ENCODE results near the gene SP140. TPM values are rescaled to one million over a fixed set of nuclear protein-coding genes. Genes with fewer than 3 reads are reported as not detected.

The SP140 gene
- total and polyA plus RNA-seq, 10 of the 15 experiments (the other 5 are each of a cell fraction or from before 2014, with no cell fraction given), result 61.7 to 164 (median 90.7) TPM

DNA sequence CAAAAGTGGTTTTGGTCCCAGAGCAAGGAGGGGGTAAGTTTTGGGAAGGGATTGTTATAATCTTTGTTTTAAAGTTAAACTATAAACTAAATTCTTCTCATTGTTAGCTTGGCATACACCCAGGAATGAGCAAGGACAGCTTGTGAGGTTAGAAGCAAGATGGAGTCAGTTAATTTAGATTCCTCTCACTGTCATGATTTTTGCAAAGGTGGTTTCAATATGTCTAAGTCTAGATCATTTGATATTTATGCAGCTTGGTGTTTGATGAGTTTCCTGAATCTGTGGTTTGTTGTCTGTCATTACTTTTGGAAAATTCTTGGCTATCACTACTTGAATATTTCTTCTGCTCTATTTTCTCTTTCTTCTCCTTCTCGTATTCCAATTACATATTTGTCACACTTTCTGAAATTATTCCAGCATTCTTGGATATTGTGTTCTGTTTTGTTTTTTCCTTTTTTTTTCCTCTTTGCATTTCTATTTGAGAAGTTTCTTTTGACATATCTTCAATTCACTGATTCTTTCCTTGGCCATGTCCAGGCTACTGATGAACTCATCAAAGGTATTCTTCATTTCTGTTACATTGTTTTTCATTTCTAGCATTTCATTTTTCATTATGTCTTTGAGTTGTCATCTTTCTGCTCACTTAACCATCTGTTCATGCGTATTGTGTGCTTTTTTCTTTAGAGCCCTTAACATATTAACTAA is 5.1 kb downstream of the SP140 start (continued):
- TF ChIP-seq, protein P1, sequence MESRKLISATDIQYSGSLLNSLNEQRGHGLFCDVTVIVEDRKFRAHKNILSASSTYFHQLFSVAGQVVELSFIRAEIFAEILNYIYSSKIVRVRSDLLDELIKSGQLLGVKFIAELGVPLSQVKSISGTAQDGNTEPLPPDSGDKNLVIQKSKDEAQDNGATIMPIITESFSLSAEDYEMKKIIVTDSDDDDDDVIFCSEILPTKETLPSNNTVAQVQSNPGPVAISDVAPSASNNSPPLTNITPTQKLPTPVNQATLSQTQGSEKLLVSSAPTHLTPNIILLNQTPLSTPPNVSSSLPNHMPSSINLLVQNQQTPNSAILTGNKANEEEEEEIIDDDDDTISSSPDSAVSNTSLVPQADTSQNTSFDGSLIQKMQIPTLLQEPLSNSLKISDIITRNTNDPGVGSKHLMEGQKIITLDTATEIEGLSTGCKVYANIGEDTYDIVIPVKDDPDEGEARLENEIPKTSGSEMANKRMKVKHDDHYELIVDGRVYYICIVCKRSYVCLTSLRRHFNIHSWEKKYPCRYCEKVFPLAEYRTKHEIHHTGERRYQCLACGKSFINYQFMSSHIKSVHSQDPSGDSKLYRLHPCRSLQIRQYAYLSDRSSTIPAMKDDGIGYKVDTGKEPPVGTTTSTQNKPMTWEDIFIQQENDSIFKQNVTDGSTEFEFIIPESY (IDR thresholded peaks at IDR 0.05), result peak; percentile 73; the same call in 1 of the 2 replicates
- TF ChIP-seq, protein P2, sequence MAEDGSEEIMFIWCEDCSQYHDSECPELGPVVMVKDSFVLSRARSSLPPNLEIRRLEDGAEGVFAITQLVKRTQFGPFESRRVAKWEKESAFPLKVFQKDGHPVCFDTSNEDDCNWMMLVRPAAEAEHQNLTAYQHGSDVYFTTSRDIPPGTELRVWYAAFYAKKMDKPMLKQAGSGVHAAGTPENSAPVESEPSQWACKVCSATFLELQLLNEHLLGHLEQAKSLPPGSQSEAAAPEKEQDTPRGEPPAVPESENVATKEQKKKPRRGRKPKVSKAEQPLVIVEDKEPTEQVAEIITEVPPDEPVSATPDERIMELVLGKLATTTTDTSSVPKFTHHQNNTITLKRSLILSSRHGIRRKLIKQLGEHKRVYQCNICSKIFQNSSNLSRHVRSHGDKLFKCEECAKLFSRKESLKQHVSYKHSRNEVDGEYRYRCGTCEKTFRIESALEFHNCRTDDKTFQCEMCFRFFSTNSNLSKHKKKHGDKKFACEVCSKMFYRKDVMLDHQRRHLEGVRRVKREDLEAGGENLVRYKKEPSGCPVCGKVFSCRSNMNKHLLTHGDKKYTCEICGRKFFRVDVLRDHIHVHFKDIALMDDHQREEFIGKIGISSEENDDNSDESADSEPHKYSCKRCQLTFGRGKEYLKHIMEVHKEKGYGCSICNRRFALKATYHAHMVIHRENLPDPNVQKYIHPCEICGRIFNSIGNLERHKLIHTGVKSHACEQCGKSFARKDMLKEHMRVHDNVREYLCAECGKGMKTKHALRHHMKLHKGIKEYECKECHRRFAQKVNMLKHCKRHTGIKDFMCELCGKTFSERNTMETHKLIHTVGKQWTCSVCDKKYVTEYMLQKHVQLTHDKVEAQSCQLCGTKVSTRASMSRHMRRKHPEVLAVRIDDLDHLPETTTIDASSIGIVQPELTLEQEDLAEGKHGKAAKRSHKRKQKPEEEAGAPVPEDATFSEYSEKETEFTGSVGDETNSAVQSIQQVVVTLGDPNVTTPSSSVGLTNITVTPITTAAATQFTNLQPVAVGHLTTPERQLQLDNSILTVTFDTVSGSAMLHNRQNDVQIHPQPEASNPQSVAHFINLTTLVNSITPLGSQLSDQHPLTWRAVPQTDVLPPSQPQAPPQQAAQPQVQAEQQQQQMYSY (CRISPR knock-in tag; IDR thresholded peaks at IDR 0.05), result no peak
- TF ChIP-seq RUNX3 (IDR thresholded peaks at IDR 0.05; ENCODE audit: low read length) (no peak), IKZF2 (IDR thresholded peaks at IDR 0.05) (peak in 1 of 2 experiments; percentile 42; a peak in 2 of 4 replicates), RAD21 (IDR thresholded peaks at IDR 0.05; ENCODE audit: insufficient read depth, low read depth, low read length) (no peak), TARDBP (IDR thresholded peaks at IDR 0.05; ENCODE audit: borderline replicate concordance) (no peak), HDAC2 (IDR thresholded peaks at IDR 0.05) (no peak), SRF (IDR thresholded peaks at IDR 0.05; ENCODE audit: low read depth in 2 of 2, low read length in 2 of 2) (no peak), ASH2L (IDR thresholded peaks at IDR 0.05; ENCODE audit: borderline replicate concordance, low read depth) (no peak), POLR2A (IDR thresholded peaks at IDR 0.05; ENCODE audit: low read depth, low read length) (no peak), KLF5 (IDR thresholded peaks at IDR 0.05; ENCODE audit: partially characterized antibody) (peak; percentile 98), NFIC (IDR thresholded peaks at IDR 0.05; ENCODE audit: low read depth, low read length) (no peak), CBFB (IDR thresholded peaks at IDR 0.05; ENCODE audit: low read depth) (no peak), TBL1XR1 (IDR thresholded peaks at IDR 0.05; ENCODE audit: low read depth, low read length) (no peak), NR2F1 (conservative IDR thresholded peaks at IDR 0.05) (no peak), STAT3 (IDR thresholded peaks at IDR 0.05; ENCODE audit: low read depth, low read length) (no peak)
- TF ChIP-seq, protein P3, sequence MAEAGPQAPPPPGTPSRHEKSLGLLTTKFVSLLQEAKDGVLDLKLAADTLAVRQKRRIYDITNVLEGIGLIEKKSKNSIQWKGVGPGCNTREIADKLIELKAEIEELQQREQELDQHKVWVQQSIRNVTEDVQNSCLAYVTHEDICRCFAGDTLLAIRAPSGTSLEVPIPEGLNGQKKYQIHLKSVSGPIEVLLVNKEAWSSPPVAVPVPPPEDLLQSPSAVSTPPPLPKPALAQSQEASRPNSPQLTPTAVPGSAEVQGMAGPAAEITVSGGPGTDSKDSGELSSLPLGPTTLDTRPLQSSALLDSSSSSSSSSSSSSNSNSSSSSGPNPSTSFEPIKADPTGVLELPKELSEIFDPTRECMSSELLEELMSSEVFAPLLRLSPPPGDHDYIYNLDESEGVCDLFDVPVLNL (IDR thresholded peaks at IDR 0.05; ENCODE audit: low read depth, low read length), result no peak
- TF ChIP-seq, protein P4, sequence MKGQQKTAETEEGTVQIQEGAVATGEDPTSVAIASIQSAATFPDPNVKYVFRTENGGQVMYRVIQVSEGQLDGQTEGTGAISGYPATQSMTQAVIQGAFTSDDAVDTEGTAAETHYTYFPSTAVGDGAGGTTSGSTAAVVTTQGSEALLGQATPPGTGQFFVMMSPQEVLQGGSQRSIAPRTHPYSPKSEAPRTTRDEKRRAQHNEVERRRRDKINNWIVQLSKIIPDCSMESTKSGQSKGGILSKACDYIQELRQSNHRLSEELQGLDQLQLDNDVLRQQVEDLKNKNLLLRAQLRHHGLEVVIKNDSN (IDR thresholded peaks at IDR 0.05; ENCODE audit: borderline replicate concordance, extremely low read length, insufficient read depth, low read depth, low read length), result no peak
- TF ChIP-seq, protein P5, sequence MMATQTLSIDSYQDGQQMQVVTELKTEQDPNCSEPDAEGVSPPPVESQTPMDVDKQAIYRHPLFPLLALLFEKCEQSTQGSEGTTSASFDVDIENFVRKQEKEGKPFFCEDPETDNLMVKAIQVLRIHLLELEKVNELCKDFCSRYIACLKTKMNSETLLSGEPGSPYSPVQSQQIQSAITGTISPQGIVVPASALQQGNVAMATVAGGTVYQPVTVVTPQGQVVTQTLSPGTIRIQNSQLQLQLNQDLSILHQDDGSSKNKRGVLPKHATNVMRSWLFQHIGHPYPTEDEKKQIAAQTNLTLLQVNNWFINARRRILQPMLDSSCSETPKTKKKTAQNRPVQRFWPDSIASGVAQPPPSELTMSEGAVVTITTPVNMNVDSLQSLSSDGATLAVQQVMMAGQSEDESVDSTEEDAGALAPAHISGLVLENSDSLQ (IDR thresholded peaks at IDR 0.05), result no peak
- TF ChIP-seq, protein P6, sequence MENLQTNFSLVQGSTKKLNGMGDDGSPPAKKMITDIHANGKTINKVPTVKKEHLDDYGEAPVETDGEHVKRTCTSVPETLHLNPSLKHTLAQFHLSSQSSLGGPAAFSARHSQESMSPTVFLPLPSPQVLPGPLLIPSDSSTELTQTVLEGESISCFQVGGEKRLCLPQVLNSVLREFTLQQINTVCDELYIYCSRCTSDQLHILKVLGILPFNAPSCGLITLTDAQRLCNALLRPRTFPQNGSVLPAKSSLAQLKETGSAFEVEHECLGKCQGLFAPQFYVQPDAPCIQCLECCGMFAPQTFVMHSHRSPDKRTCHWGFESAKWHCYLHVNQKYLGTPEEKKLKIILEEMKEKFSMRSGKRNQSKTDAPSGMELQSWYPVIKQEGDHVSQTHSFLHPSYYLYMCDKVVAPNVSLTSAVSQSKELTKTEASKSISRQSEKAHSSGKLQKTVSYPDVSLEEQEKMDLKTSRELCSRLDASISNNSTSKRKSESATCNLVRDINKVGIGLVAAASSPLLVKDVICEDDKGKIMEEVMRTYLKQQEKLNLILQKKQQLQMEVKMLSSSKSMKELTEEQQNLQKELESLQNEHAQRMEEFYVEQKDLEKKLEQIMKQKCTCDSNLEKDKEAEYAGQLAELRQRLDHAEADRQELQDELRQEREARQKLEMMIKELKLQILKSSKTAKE (IDR thresholded peaks at IDR 0.05; ENCODE audit: low read depth, poor library complexity, severe bottlenecking), result peak; percentile 59

Measured in GM12878 (cell line).